HCT116 (cell line): ENCODE measurements around the gene ZNF396.

Source experiments
- CEBPB ChIP-seq: IDR thresholded peaks from 2 replicates; pipeline ENCODE4 v1.6.1; 2012; ENCODE audit warnings: low read depth
- CTCF ChIP-seq, 3 experiments: fragments of 200-600 bp in 1 of 3; sonication (generic) in 1 of 3; IDR thresholded peaks in 2 of 3; conservative IDR thresholded peaks in 1 of 3; 2 replicates each; pipeline ENCODE4 v1.5.1; 2012 to 2017; ENCODE audit warnings: low read depth in 2 of 3, low read length in 2 of 3, antibody characterized with exemption in 1 of 3, borderline replicate concordance in 1 of 3, control low read depth in 1 of 3, mild to moderate bottlenecking in 1 of 3, mixed read lengths in 1 of 3, mixed run types in 1 of 3, moderate library complexity in 1 of 3; ENCODE audit not compliant: insufficient read depth in 1 of 3
- ELF1 ChIP-seq: IDR thresholded peaks from 2 replicates; pipeline ENCODE4 v1.6.1; 2012; ENCODE audit warnings: low read depth, borderline replicate concordance
- EZH2 ChIP-seq: fragments of 200-600 bp; sonication (generic); IDR thresholded peaks from 2 replicates; pipeline ENCODE4 v1.6.1; 2017; ENCODE audit warnings: antibody characterized with exemption, mixed run types
- POLR2AphosphoS5 ChIP-seq: IDR thresholded peaks from 2 replicates; pipeline ENCODE4 v1.6.1; 2011; ENCODE audit warnings: mild to moderate bottlenecking, low read depth, low read length, moderate library complexity
- RAD21 ChIP-seq: IDR thresholded peaks from 2 replicates; pipeline ENCODE4 v1.6.1; 2012; ENCODE audit warnings: low read depth, mild to moderate bottlenecking
- REST ChIP-seq: IDR thresholded peaks from 2 replicates; pipeline ENCODE4 v1.6.1; 2012; ENCODE audit warnings: low read depth
- SIN3A ChIP-seq: IDR thresholded peaks from 2 replicates; pipeline ENCODE4 v1.6.1; 2012; ENCODE audit warnings: low read depth
- SP1 ChIP-seq: IDR thresholded peaks from 2 replicates; pipeline ENCODE4 v1.6.1; 2012; ENCODE audit warnings: low read depth
- TCF7L2 ChIP-seq: IDR thresholded peaks from 2 replicates; pipeline ENCODE4 v1.7.0; 2011; ENCODE audit warnings: borderline replicate concordance, inconsistent platforms; ENCODE audit not compliant: insufficient read depth, insufficient read length; ENCODE audit errors: extremely low read depth
- TF ChIP-seq, protein P1 (sequence below): IDR thresholded peaks from 2 replicates; pipeline ENCODE4 v1.6.1; 2012

- no peak for TF ChIP-seq CTCF (IDR thresholded peaks at IDR 0.05 in 2 of 3, conservative IDR thresholded peaks at IDR 0.05 in 1 of 3; ENCODE audit: borderline replicate concordance in 1 of 3, insufficient read depth in 1 of 3, low read depth in 2 of 3, low read length in 2 of 3)
- TF ChIP-seq, protein P1, sequence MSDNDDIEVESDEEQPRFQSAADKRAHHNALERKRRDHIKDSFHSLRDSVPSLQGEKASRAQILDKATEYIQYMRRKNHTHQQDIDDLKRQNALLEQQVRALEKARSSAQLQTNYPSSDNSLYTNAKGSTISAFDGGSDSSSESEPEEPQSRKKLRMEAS = no peak
- no peak for TF ChIP-seq POLR2AphosphoS5
- no peak for TF ChIP-seq TCF7L2
- TF ChIP-seq SP1 = no peak
- TF ChIP-seq RAD21 = no peak
- TF ChIP-seq REST = no peak
- TF ChIP-seq EZH2 = no peak
- TF ChIP-seq ELF1 = no peak
- TF ChIP-seq SIN3A = no peak
- no peak for TF ChIP-seq CEBPB
Measured at GRCh38 chr18:35383136-35383535, 6.0 kb upstream of the ZNF396 start.
